K562 treated with DMSO at 1 percent for 12 hours (cell line): ENCODE results near the gene PMS2. TPM values are rescaled to one million over a fixed set of nuclear protein-coding genes. Genes with fewer than 3 reads are reported as not detected.

Source experiments
- total RNA-seq: library from RNA; unstranded; fragments of 300-600 nt; gene quantifications from 2 replicates; pipeline ENCODE4 v1.2.3, GENCODE V29; 2022; ENCODE audit not compliant: insufficient read depth

Gene PMS2, protein sequence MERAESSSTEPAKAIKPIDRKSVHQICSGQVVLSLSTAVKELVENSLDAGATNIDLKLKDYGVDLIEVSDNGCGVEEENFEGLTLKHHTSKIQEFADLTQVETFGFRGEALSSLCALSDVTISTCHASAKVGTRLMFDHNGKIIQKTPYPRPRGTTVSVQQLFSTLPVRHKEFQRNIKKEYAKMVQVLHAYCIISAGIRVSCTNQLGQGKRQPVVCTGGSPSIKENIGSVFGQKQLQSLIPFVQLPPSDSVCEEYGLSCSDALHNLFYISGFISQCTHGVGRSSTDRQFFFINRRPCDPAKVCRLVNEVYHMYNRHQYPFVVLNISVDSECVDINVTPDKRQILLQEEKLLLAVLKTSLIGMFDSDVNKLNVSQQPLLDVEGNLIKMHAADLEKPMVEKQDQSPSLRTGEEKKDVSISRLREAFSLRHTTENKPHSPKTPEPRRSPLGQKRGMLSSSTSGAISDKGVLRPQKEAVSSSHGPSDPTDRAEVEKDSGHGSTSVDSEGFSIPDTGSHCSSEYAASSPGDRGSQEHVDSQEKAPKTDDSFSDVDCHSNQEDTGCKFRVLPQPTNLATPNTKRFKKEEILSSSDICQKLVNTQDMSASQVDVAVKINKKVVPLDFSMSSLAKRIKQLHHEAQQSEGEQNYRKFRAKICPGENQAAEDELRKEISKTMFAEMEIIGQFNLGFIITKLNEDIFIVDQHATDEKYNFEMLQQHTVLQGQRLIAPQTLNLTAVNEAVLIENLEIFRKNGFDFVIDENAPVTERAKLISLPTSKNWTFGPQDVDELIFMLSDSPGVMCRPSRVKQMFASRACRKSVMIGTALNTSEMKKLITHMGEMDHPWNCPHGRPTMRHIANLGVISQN
- 5.2 and 16.8 TPM in 2 replicates for total RNA-seq

DNA sequence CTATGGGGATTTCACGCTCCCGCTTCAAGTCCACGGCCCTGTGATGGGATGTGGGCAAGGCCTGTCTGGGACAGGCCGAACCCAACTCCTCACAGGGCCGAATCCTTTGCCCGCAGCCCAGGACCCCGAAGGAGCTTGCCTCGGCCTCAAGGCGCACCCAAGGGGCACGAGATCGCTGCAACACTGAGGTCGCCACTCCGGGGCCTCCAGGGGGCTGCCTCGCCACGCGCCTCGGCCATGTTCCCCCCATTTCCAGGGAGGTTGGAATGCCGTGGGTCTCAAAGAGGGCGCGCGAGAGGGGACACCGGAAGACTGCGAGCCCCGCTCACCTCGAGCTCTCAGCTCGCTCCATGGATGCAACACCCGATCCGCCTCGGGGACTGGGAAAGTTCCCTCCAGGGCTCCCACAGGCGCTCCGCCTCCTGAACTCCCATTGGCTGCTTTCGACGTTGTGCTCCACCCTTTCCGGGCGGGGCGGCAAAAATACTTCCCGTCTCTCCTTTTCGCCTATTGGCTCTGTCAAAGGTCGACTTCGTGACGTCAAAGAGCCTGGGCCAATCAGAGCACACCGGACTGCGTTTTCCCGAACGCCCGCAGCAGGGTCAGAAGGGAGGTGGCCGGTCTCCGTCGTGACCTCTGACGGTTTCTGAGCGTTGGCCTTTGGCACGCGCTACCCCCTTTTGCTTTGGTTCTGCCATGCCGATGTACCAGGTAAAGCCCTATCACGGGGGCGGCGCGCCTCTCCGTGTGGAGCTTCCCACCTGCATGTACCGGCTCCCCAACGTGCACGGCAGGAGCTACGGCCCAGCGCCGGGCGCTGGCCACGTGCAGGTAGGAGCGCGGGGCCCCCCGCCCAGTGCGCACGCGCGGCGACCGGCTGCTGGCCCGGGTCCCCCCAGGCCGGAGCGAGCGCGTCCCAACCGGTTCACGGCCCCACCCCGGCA is at the start of gene PMS2, which contains the start of gene AIMP2:
TSS of gene PMS2 (minus strand) at position 382 of the 944 bp plus-strand sequence. CDS start at position 352, 30 bp downstream.
TSS of gene AIMP2 (plus strand) at position 605 of the 944 bp plus-strand sequence. CDS start at position 697, 92 bp downstream.

DNA sequence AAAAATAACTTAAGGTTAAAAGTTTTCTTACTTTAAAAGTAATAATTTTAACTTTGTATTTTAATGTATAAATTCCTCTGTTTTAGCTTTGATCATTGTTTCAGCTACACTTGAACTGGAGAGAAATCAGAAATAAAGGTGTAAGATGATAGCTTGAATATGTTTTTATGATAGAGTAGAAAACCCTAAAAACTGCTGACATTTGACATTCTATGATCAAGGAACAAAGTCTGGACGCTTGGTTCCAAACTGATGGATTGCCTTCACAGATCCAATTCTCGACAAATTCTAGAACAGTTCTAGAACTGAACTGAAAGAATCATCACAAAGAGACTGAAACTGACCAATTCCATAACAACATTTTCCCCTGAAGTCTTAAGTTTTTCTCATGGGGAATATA is 22.1 kb upstream of the PMS2 start, which contains the start of gene ANKRD61:
TSS of gene ANKRD61 (plus strand) at position 389 of the 400 bp plus-strand sequence. CDS start at position 389, 0 bp downstream.

DNA sequence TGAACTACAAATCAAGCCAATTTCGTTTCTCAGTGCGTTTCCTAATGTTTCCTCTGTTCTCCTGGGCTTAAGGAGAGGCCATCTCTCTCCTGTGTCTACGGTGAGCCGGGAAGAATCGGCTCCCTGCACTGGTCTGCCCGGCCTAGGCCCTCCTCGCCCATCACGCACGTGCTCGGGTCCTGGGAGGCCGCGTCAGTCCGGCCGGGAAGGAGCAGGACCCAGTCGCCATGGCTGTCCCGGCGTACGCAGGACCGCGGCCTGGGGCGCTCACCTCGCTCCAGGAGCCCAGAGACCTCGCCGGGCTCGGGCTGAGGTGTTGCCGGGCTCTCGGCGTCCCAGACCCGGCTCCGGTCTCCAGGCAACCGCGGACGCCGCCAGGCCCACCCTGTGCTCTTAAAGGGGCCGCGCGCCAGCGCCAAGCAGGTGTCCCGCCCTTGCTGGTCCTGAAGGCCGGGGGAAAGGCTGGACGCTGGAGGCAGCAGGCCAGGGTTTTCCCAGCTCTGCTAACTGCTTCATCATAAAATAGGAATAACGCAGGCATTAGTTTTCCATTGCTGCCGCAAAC is 38.4 kb downstream of the PMS2 start, which contains the start of gene RSPH10B:
TSS of gene RSPH10B (minus strand) at position 343 of the 565 bp plus-strand sequence. CDS start 3,573 bp downstream, outside the sequence.

Other genes with a start within 250 kb of the PMS2 start
- gene RNF216, start 227.4 kb downstream of the PMS2 start, total RNA-seq: 16.4 and 41.3 TPM in 2 replicates
- gene OCM, start 128.3 kb downstream of the PMS2 start, total RNA-seq: not detected in 2 replicates
- gene CCZ1, start 110.3 kb downstream of the PMS2 start, total RNA-seq: 57.8 and 90.7 TPM in 2 replicates
- gene RSPH10B, start 38.4 kb downstream of the PMS2 start, total RNA-seq: not detected in 2 replicates
- 31.0 and 41.2 TPM in 2 replicates for gene AIMP2, start 223 bp upstream of the PMS2 start, total RNA-seq
- not detected in 2 replicates for gene ANKRD61, start 22.3 kb upstream of the PMS2 start, total RNA-seq
- gene EIF2AK1, start 50.1 kb upstream of the PMS2 start, total RNA-seq: 55.1 and 153 TPM in 2 replicates
- 5.4 and 11.7 TPM in 2 replicates for gene USP42, start 95.9 kb upstream of the PMS2 start, total RNA-seq